ENCODE results near the gene SFXN1. TPM values are rescaled to one million over a fixed set of nuclear protein-coding genes. Genes with fewer than 3 reads are reported as not detected.

Gene SFXN1
- total RNA-seq, 1 donor from 2014 or later, result 89.4 TPM

GRCh38 chr5:175544108-175544511, 65.8 kb downstream of the SFXN1 start:
- Histone ChIP-seq H3K9me3 (ENCODE audit: insufficient read depth, low read depth, low read length) (no peaks in the 10 kb centered on the region), H3K9ac (ENCODE audit: low read length) (no peak overlapping the region), H3K4me1 (ENCODE audit: insufficient read depth, low read length) (no peaks in the 10 kb centered on the region), H3K27me3 (ENCODE audit: insufficient read depth, low read length) (peaks cover 11% of the 10 kb centered on the region), H3K4me2 (ENCODE audit: low read length) (no peak overlapping the region), H3K4me3 (ENCODE audit: insufficient read depth, low read depth, low read length) (no peak overlapping the region), H3K79me2 (ENCODE audit: insufficient read depth, low read length) (no peaks in the 10 kb centered on the region), H4K20me1 (ENCODE audit: insufficient read depth, low read length) (no peaks in the 10 kb centered on the region), H3K36me3 (ENCODE audit: insufficient read depth, low read length) (no peaks in the 10 kb centered on the region), H2AFZ (ENCODE audit: low read depth, low read length) (no peak overlapping the region), H3K27ac (ENCODE audit: low read depth, low read length) (no peak overlapping the region)
- H3K27me3 Mint-ChIP-seq (ENCODE audit: low read depth, unreplicated experiment), result peaks cover 35% of the 10 kb centered on the region
- FAIRE-seq (no peak), DNase-seq (ENCODE audit: low read depth) (no peak)
- no peak overlapping the region for H3K27ac Mint-ChIP-seq (ENCODE audit: unreplicated experiment)
- no peaks in the 10 kb centered on the region for H3K36me3 Mint-ChIP-seq (ENCODE audit: low read depth, unreplicated experiment)
- H3K4me3 Mint-ChIP-seq (ENCODE audit: unreplicated experiment), result no peak overlapping the region
- H3K9me3 Mint-ChIP-seq (ENCODE audit: unreplicated experiment), result peaks cover 2% of the 10 kb centered on the region
- no peak for TF ChIP-seq EZH2 (IDR thresholded peaks at IDR 0.05; ENCODE audit: insufficient read depth, low read length)
- TF ChIP-seq, protein P1, sequence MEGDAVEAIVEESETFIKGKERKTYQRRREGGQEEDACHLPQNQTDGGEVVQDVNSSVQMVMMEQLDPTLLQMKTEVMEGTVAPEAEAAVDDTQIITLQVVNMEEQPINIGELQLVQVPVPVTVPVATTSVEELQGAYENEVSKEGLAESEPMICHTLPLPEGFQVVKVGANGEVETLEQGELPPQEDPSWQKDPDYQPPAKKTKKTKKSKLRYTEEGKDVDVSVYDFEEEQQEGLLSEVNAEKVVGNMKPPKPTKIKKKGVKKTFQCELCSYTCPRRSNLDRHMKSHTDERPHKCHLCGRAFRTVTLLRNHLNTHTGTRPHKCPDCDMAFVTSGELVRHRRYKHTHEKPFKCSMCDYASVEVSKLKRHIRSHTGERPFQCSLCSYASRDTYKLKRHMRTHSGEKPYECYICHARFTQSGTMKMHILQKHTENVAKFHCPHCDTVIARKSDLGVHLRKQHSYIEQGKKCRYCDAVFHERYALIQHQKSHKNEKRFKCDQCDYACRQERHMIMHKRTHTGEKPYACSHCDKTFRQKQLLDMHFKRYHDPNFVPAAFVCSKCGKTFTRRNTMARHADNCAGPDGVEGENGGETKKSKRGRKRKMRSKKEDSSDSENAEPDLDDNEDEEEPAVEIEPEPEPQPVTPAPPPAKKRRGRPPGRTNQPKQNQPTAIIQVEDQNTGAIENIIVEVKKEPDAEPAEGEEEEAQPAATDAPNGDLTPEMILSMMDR (IDR thresholded peaks at IDR 0.05; ENCODE audit: insufficient read depth, low read depth, low read length), result no peak
- peaks cover 3% of the 10 kb centered on the region for H3K4me1 Mint-ChIP-seq (ENCODE audit: low read depth, unreplicated experiment)

DNA sequence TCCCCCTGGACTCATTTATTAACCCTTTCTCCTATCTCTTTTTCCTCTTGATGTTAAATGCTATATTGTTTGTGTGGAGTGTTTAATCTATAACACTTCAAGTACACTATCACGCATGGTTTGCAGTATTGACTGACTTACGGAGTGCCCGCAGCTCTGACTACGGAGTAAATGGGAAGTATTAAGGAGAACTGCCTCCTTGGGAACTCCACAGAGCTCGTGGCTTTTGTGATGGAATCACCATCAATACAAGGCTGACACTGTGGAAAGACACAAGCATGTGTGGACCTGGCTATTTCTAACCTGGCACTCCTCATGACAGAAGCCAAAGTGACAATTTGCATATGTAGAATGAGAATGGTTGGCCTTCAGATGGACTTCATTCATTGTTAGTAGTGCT, 66.2 kb downstream of the SFXN1 start:
- Mint-ChIP-seq H3K4me3 (ENCODE audit: unreplicated experiment) (no peak overlapping the region), H3K36me3 (ENCODE audit: low read depth, unreplicated experiment) (no peaks in the 10 kb centered on the region), H3K27ac (ENCODE audit: unreplicated experiment) (no peak overlapping the region), H3K4me1 (ENCODE audit: low read depth, unreplicated experiment) (peaks cover 3% of the 10 kb centered on the region), H3K27me3 (ENCODE audit: low read depth, unreplicated experiment) (peaks cover 35% of the 10 kb centered on the region), H3K9me3 (ENCODE audit: unreplicated experiment) (peaks cover 2% of the 10 kb centered on the region)
- H3K27me3 ChIP-seq (ENCODE audit: insufficient read depth, low read length), result peaks cover 11% of the 10 kb centered on the region
- H4K20me1 ChIP-seq (ENCODE audit: insufficient read depth, low read length), result no peaks in the 10 kb centered on the region
- H3K36me3 ChIP-seq (ENCODE audit: insufficient read depth, low read length), result no peaks in the 10 kb centered on the region
- H3K4me1 ChIP-seq (ENCODE audit: insufficient read depth, low read length), result no peaks in the 10 kb centered on the region
- DNase-seq (ENCODE audit: low read depth) (no peak), FAIRE-seq (no peak)
- TF ChIP-seq EZH2 (IDR thresholded peaks at IDR 0.05; ENCODE audit: insufficient read depth, low read length), result no peak
- TF ChIP-seq, protein P1 (IDR thresholded peaks at IDR 0.05; ENCODE audit: insufficient read depth, low read depth, low read length), result no peak
- no peak overlapping the region for H2AFZ ChIP-seq (ENCODE audit: low read depth, low read length)
- H3K4me3 ChIP-seq (ENCODE audit: insufficient read depth, low read depth, low read length), result no peak overlapping the region
- H3K9me3 ChIP-seq (ENCODE audit: insufficient read depth, low read depth, low read length), result no peaks in the 10 kb centered on the region
- H3K79me2 ChIP-seq (ENCODE audit: insufficient read depth, low read length), result no peaks in the 10 kb centered on the region
- H3K9ac ChIP-seq (ENCODE audit: low read length), result no peak overlapping the region
- no peak overlapping the region for H3K4me2 ChIP-seq (ENCODE audit: low read length)
- H3K27ac ChIP-seq (ENCODE audit: low read depth, low read length), result no peak overlapping the region

- Mint-ChIP-seq H3K4me3 (ENCODE audit: unreplicated experiment) (no peak overlapping the region), H3K27ac (ENCODE audit: unreplicated experiment) (no peak overlapping the region), H3K36me3 (ENCODE audit: low read depth, unreplicated experiment) (no peaks in the 10 kb centered on the region), H3K9me3 (ENCODE audit: unreplicated experiment) (peaks cover 6% of the 10 kb centered on the region), H3K4me1 (ENCODE audit: low read depth, unreplicated experiment) (peaks cover 8% of the 10 kb centered on the region), H3K27me3 (ENCODE audit: low read depth, unreplicated experiment) (peaks cover 26% of the 10 kb centered on the region)
- Histone ChIP-seq H3K27me3 (ENCODE audit: insufficient read depth, low read length) (peaks cover 11% of the 10 kb centered on the region), H3K36me3 (ENCODE audit: insufficient read depth, low read length) (no peaks in the 10 kb centered on the region), H3K27ac (ENCODE audit: low read depth, low read length) (no peak overlapping the region), H3K4me2 (ENCODE audit: low read length) (no peak overlapping the region), H2AFZ (ENCODE audit: low read depth, low read length) (no peak overlapping the region), H3K79me2 (ENCODE audit: insufficient read depth, low read length) (no peaks in the 10 kb centered on the region), H3K9me3 (ENCODE audit: insufficient read depth, low read depth, low read length) (no peaks in the 10 kb centered on the region), H3K9ac (ENCODE audit: low read length) (no peak overlapping the region), H4K20me1 (ENCODE audit: insufficient read depth, low read length) (no peaks in the 10 kb centered on the region), H3K4me3 (ENCODE audit: insufficient read depth, low read depth, low read length) (no peak overlapping the region), H3K4me1 (ENCODE audit: insufficient read depth, low read length) (no peaks in the 10 kb centered on the region)
- FAIRE-seq (no peak), DNase-seq (ENCODE audit: low read depth) (no peak)
- TF ChIP-seq, protein P1 (IDR thresholded peaks at IDR 0.05; ENCODE audit: insufficient read depth, low read depth, low read length), result no peak
- no peak for TF ChIP-seq EZH2 (IDR thresholded peaks at IDR 0.05; ENCODE audit: insufficient read depth, low read length)
Measured at GRCh38 chr5:175547842-175548241, 69.5 kb downstream of the SFXN1 start.
